IPS DF 4.7 (cell line): ENCODE data around the gene CBY2.

ENCODE experiments used
- DNase-seq: peaks from one replicate; pipeline ENCODE4 v3.0.0-alpha.2; 2013; ENCODE audit warnings: low spot score; ENCODE audit errors: extremely low read depth

Gene CBY2

DNA sequence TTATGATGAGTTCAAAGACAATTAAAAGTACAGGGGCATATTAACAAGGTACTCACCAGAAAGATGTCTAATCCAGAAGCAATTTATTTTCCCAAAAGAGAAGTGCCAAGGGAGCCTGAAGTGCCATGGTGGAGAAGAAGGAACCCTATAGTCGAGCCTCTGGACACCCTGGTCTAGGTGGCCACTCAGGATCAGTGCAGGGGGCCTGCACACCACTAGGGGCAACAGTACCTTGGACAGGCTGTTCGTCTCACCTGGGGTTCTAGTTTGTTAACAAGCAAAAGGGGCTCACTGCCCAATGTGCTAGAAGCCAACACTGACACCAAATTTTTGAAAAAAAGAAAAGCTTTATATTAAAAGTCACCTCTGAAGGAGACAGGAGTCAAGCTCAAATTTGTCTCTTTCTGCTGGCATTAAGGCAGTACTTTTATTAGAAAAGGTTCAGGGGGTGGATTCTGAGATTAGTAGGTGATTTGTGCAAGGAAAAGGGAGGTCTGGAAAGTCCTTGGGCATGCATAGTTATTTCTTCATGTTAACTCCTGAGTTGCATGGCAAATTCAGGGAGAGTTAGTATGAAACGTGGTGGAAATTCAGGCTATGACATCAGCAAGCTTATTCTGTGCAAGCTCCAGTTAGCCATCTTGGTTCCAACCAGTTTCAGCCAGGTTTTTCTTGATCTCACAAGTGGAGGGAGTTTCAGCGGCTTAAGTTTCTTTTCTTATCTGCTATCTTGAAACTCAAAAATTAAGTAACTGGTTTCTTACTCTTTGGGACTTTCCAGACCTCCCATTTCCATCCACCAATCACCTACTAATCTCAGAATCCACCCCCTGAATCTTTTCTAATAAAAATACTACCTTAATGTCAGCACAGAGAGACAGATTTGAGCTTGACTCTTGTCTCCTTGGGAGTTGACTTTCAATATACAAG is 884 bp upstream of the CBY2 start:
- DNase-seq: no peak

DNA sequence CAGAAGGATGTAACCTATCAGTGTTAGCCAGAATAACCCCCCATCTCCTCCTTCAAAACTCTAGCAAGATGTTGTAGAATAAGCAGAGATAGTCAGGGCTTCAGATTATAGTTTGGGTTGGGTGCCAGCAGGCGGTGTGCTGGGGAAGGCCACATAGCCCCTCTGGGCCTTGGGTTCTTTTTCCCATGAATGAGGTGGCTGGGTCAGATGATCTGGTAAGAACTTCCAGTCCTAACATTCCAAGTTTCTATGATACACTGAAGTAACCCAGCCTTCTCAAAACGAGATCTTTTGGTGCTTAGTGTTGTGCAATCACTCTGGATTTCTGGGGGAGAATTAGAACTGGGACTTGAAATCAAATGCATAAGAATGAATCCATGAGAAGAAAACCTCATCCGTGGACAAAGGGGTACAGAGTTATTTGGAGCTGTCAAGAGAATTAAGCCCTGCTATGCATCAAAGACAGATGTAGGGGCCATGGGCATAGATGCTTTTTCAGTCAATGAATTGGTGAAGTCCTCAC is 810 bp downstream of the CBY2 start:
- DNase-seq: no peak

DNA sequence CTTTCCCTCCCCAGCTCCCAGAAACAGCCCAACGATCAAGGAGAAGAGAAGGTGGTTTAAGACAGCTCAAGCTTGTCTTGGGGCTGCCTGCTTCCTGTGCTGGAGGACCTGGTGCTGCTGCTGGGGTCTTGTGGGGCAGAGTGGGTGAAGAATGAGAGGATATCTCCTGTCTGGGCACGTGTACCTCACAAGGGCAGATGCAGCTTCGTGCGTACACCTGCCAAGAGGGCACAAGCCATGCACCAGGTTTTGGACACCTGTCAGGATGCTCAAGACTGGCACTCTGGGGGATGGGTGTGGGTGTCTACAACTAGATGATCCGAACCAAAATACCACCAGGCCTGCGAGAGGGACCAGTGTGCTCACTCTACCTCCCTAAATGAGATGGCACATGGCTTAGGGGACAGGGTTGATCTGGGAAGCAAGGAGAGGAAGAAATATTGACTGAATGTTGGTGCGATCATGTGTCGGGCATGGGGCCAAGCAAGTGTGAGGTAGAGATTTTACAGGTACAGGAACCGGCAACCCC is 2.2 kb downstream of the CBY2 start:
- no peak for DNase-seq

DNA sequence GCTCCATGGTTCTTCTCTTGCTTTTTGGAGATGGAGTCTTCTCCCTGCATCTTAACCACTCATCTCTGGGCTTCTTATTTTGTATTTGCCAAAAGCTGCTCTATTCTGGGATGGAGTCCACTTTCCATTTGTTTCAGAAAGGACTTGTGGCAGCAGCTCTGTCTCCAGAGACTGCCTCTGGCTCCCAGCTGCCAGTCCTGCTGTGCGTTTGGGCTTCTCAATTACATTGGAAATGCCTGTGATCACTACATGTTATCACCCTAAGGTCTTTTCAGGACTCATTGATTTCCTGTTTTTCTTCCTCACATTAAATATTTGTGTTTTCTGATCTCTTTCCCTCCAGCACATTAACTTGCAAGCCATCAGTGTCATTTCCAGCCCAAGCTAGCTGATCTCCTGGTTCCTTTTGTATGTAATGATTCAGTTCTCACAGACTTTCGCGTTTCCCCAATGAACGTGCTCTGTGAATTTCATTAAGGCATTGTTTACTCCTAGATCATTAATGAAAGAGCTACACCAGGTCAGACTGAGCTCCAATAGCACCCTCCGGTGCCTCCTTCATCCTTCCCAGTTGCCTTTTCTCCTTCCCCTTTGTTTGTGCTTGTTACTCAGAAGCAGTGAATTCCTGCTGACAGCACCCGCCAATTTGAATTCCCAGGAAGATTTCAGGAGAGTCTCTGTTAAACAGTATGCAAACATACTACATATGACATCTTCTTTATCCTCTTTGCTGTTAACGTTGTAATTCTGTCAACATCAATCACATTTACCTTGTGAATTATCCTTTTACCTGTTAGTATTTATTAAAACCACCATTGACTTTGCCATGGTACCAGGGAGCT is 3.0 kb downstream of the CBY2 start:
- no peak for DNase-seq

DNA sequence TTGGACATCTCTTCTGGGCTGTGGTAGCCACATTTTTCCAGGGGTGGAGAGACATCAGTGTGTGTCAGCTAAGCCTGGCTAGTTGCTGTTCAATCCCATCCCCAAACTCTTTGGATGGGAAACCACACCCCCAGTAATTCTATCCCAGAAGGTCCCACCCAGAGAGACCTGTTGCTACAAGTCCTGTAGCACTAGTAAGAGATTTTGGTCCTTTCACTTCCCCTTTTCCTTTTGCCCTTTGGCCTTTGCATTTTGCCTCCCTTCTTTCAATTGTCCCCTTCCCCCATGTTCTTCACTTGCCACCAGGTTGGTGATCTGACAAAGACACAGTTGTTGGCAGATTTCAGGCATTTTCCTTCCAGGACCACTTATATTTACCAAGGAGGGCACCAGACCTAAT is 3.8 kb downstream of the CBY2 start:
- DNase-seq: no peak

DNA sequence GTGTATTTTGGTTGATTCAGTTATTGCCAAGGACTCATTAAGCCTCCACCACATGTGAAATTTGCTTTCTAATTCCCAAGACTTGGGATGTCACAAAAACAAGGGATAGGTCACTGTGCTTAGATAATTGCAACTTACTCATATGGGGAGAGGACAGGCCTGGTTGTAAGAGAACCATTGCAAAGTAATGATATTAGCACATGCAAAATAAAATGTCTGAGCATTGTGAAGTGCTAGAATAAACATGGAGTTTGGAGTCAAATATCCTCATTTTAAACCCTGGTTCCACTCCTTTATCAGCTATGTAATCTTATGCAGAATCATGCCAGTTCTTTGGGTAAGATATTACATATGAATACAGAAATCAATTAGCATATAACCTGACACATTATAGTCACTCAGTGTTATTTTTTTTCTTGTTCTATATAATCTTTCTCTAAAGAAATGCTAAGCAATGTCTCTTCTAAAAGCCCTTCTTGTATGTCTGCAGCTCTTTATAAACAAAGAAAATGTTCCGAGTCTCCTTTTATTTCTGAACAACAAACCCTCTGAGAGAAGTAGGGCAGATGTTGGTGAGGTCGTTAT is 5.5 kb downstream of the CBY2 start:
- DNase-seq: no peak

DNA sequence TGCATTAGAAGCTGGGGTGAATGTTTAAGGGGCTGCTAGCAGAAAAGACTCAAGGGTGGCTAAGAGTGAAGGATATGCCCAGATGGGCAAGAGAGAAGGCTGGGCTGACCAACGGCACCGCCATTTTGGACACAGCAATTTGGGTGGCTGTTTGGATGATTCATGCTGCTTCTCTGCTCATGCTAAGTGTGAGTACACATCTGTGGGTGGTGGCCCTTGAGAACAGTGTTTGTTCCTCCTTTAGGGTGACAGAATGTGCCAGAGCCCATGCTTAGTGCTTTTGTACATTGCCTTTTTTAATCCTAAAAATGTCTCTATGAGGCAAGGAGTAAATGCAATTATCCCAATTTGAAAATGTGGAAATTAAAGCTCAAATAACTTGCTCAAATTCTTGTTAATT is 9.8 kb downstream of the CBY2 start:
- DNase-seq: no peak

DNA sequence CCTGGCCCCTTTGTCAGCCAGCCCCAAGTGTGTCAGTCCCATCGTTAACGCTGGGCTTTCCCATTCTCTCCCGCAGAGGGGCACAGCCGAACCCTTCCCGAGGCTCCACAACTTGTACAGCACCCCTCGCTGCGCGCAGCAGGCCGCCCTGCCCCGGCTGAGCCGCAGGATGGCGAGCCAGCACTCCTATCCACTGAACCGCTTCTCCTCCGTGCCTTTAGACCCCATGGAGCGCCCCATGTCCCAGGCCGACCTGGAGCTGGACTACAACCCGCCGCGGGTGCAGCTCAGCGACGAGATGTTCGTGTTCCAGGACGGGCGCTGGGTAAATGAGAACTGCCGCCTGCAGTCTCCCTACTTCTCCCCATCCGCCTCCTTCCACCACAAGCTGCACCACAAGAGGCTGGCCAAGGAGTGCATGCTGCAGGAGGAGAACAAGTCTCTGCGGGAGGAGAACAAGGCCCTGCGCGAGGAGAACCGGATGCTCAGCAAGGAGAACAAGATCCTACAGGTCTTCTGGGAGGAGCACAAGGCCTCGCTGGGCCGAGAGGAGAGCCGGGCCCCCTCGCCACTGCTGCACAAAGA is 11.1 kb downstream of the CBY2 start:
- DNase-seq: no peak

DNA sequence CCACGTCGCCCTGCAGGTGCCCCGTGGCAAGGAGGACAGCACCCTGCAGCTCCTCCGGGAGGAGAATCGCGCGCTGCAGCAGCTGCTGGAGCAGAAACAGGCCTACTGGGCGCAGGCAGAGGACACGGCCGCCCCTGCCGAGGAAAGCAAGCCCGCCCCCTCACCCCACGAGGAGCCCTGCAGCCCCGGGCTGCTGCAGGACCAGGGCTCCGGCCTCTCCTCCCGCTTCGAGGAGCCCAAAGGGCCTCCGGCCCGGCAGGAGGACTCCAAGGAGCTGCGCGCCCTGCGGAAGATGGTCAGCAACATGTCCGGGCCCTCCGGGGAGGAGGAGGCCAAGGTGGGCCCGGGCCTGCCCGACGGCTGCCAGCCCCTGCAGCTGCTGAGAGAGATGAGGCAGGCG is 11.6 kb downstream of the CBY2 start:
- DNase-seq: no peak

DNA sequence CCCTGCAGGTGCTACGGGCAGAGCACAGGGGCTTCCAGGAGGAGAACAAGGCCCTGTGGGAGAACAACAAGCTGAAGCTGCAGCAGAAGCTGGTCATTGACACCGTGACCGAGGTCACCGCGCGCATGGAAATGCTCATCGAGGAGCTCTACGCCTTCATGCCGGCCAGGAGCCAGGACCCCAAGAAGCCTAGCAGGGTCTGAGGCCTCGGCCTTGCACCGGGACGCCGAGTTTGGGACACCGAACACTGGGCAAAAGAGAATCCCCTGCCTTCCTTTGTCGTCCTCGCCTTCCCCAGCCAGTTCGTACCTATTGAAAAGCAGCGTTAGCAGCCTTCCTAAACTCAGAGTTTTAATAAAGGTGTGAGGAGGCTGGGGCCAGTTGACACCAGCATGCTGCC is 12.1 kb downstream of the CBY2 start:
- DNase-seq: no peak

DNA sequence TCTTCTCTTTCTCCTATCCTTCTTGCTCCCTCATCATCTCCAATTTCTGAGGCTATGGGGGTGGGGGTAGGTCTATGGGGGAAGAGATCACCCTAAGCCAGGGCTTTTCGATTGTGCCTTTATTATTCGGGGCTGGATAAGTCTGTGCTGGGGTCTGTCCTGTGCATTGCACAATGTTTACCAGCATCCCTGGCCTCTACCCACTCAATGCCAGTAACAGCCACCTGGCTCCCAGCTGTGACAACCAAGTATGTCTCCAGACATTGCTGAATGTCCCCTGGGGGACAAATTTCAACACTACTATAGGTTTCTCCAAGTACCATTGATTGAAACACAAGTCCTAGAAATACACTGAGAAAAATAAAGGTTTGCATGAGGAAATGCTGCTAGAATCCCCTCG is 13.2 kb downstream of the CBY2 start:
- no peak for DNase-seq

DNA sequence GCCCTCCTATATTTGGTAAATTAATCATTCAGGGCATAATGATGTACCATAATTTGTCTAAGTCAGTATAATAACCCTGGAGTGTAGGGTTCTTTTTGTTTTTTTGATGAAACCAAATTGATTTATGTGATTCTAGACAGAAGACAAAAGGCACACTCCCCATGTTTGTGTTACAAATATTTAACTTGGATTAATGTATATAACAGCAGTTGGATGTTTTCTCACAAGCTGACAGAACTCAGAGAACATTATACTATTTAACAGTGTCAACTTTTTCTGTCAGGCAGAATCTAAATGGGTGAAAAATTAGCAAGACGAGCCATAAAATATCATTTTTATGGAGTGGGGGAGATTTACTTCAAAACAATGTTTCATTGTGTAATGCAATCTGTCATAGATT is 15.2 kb downstream of the CBY2 start:
- no peak for DNase-seq

DNA sequence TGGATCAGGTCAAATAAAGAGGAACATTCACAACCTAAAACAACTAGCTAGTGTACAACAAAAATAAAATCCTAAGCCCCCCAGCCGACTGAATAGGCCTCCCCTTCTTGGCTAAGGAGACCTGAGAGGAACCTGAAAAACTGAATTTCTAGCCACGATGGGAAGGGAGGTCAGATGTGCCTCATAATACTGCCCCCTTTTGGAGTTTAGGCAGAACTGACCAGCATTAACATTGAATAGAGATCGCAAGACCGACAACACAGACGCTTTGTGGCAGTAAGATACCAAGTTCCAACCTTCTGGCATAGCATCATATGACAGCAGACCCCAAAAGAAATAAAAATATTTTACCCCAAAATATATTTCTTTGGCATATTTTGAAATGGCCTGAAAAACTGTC is 15.9 kb downstream of the CBY2 start:
- DNase-seq: peak; percentile 22

DNA sequence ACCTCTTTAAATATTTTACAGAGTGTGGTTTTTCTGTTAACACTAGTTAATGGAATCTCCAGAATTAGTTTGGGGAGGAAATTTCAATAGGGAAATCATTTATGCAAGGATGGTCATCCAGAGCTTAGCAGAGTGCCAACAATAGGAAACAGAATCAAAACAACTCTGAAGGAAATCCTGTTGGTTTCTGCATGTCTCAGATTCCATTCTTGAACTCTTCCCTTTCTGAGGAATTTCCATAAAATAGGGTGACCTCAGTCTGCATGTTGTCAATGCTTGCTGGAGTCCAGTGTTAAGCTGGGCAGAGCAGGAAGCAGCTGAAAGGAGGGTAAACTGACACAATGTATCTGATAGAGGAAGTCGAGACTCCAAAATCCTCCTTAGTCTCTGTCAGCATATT is 16.9 kb downstream of the CBY2 start:
- no peak for DNase-seq

DNA sequence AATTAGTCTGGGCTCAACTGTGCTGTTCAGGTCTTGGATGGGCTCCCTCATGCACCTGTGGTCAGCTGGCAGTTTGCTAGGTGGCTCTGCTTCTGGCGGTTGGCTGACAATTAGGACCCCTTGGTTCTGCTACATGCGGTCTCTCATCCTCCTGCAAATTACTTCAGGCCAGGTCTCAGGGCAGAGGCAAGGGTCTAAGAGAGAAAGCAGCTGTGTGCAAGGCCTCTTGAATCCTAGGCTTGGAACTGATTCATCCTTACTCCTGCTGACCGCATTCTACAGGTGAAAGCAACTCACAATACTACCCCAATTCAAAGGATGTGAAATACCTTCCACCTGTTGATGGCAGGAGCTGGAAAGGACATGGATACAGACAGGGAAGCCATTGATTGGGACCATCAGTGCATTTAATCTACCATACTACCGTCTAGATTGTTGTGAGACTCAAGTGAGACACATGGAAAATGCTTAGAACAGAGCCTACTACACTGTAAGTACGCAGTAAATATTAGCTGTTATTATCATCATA is 19.1 kb downstream of the CBY2 start:
- no peak for DNase-seq

DNA sequence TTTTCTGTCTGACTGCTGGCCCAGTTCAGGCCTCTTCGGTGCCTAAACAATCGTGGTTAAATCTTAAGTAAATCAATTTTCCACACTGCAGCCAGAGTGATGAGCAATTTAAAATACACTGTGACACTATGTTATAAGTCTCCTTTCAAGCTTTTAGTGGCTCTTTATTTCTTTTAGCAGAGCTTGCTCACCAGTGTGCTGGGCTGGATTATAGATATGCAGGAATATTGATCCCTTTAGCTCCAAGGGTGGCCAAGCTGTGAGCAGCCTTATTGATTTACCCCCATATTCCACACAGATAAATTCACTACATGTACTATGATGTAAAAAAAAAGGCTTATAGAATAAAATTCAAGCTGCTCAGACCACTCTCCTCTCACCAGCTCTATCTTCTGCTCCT is 21.7 kb downstream of the CBY2 start:
- no peak for DNase-seq

DNA sequence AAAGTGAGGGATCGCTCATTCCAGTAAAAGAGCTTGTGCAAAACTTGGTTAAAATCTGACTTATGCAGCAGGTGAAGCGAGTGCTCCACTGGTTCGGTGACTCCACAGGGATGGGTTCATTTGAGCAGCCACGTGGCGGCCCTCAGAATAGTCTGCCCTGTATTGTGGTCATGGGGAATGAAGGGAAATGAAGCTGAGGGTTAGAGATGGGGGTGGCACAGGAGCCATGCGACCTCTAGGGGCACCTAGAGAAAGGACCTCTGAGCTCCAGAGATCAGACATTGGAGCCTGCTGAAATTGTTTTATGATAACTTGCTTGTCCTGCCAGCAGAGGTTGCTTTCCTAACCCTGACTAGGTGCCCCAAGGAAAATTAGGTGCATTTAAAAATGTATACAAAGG is 26.6 kb downstream of the CBY2 start:
- DNase-seq: peak; percentile 46

DNA sequence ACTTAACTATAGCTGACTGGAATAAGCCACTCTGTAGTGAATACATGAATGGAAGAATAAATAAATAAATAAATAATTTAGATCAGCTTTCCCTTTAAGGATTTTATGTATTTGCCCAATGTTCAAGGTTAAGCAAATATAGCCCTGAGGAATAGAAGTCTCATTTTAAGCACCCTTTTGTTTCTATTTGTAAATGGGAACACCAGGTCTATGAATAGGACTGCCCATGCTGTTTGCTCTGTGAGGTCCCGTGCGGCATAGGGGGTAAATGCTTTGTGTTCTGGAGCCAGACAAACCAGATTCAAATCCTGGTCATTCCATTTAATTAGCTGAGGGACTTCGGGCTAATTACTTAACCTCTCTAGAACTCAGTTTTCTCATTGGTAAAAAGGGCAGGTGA is 29.3 kb downstream of the CBY2 start:
- DNase-seq: no peak

DNA sequence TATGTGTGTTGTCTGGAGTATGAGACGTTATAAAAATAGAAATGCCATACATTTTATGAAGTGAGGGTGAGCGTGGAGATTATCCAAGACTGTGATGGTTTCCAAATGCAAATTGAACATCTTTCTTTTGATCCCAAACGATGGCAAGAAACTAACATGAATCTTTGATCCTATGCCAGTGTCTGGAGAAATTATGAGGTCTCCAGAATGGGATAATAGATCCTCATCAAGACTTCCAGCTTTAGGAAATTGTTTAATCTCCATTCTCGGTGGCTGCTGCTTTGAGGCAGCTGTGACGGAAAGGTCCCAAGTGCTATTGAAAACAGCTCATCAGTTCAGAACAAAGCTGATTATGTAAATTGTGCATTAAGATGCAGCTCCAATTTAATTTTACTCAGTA is 30.8 kb downstream of the CBY2 start:
- DNase-seq: no peak

DNA sequence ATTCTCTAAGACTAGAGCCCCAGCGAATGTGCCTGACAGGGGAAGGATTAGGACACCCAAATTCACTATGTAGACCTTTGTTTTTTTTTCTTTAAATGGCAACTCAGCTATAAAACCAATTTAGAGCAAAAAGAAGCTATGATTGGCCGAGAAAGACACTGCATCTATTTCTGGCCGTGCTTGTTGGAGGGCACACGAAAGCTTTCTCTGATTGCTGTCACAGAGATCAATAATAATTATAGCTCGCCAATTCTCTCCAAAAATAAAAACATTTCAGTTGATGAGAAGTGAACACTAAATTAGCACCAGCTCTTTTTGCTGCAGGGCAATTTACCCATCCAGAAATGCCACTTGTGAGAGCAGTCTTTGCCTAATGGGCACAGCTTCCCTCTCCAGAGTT is 31.2 kb downstream of the CBY2 start:
- DNase-seq: no peak

DNA sequence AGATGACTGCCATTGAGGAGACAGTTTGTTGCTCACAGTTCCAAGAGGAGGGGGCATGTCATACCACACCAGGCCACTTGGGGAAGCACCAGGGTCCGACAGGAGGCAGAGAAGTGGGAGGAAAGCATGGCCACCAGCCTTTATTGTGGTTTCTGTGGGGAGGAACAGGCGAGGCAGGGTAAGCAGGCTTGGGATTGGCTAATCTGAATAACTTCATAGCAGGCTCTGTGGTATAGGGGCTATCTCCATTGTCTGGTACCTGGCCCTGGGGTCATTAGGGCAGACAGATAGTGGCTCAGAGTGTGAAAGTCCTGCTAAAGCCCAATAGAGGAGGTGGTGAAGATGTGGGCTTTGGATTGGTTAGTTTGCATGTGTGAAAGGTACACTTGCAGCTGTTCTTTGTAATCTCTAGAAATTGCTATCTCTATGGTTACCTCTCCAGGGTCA is 35.5 kb downstream of the CBY2 start:
- no peak for DNase-seq
